Activated CD8-positive, alpha-beta memory T cell treated with anti-CD3 and anti-CD28 coated beads for 36 hours (primary cell): Measurements from ENCODE around the gene ADISSP. TPM values are rescaled to one million over a fixed set of nuclear protein-coding genes. Genes with fewer than 3 reads are reported as not detected.
"Not testable (repeated sequence)": the region's sequence is repeated elsewhere in the genome, so short reads cannot be mapped to it uniquely, and the experiment has no call there.

Source experiments
- CTCF ChIA-PET: fragments of 350-600 bp; sonication (Branson Sonifier 250); formaldehyde crosslinking; loops from one replicate; lab custom pipeline; 2021; ENCODE audit warnings: antibody characterized with exemption; lab: Charles Lee
- POLR2A ChIA-PET: fragments of 350-600 bp; sonication (Branson Sonifier 250); formaldehyde crosslinking; loops from one replicate; lab custom pipeline; 2021; ENCODE audit warnings: antibody characterized with exemption; lab: Charles Lee
- total RNA-seq, 2 experiments: library from RNA; stranded (reverse); gene quantifications; one replicate each; pipeline ENCODE4 v1.2.3, GENCODE V29; 2021

Gene ADISSP
- total RNA-seq, 2 experiments from 2014 or later = 72.3 to 72.4 TPM

DNA sequence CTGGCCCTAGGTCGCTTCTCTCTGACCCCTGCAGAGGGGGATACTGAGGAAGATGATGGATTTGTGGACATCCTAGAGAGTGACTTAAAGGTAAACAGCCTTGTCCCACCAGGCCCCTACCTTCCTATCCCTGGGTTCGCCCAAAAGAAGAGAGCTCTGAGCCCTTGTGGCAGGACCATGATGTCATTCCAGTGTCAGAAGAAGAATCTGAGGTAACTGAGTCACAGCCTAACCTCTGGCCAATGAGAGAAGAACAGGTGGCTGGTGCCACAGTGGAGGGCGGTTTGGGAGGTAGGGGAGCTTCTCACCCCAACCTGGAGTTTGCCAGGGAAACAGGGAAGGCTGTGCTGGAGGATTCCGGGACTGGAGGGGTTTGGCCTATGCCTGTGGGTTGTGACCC lies 33.7 kb upstream of the ADISSP start:
- CTCF ChIA-PET = interaction anchor here (0.9 to 1.5 kb wide), 4 partner anchors 10 to 241 kb away, joined by 3 to 6 read pairs (median 4); no protein-coding TSS in a partner anchor
- POLR2A ChIA-PET = interaction anchor here (0.6 kb wide), 2 partner anchors 8 to 44 kb away, joined by 4 to 6 read pairs; no protein-coding TSS in a partner anchor

DNA sequence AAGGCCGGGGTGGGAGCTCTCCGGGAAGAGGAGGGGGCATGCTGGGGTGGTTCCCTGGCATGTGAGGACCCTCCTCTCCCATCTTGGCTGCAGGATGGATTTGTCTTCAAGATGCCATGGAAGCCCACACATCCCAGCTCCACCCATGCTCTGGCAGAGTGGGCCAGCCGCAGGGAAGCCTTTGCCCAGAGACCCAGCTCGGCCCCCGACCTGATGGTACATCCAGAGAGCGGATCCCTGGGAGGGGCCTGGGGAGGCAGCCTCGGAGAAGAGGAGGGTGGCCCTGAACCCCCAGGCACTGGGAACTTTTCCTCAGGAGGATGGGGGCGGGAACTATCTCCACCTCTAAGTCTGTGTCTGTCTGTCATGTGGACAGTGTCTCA lies 33.3 kb upstream of the ADISSP start:
- POLR2A ChIA-PET = interaction anchor here (0.6 to 2.1 kb wide), 2 partner anchors 9 to 15 kb away, joined by 4 to 5 read pairs; no protein-coding TSS in a partner anchor
- CTCF ChIA-PET = interaction anchor here (0.9 to 1.5 kb wide), 4 partner anchors 10 to 242 kb away, joined by 3 to 6 read pairs (median 4); no protein-coding TSS in a partner anchor

DNA sequence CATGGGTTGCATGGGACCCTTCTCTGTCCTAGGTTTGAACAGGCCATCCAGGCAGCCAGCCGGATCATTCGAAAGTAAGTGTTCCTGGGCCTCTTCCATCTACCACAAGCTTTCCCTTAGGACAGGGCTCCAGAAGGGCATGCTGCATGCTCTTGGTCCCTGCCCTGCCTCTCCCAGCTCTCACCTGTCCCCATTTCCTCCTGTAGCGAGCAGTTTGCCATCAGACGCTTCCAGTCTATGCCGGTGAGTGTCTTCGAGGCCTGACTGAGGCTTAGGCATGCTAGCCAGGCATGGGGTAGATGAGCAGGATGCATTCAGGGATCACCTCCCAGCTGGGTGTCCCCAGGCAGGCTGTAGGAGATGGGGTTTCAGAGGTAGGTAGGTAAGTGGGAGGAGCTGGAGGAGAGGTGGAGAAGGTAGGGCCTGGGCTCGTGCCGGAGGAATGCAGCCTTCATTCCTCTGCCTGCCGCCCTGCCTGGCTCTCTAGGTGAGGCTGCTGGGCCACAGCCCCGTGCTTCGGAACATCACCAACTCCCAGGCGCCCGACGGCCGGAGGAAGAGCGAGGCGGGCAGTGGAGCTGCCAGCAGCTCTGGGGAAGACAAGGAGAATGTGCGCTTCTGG lies 32.8 kb upstream of the ADISSP start:
- ChIA-PET CTCF (interaction anchor here (0.6 to 1.5 kb wide), 6 partner anchors 11 to 55 kb away, joined by 3 to 12 read pairs (median 4); partner anchors contain the start of genes AP5S1 and CENPB), POLR2A (interaction anchor here (0.6 to 2.1 kb wide), 2 partner anchors 9 to 15 kb away, joined by 4 to 5 read pairs; no protein-coding TSS in a partner anchor)

GRCh38 chr20:3798908-3799248 lies 31.3 kb upstream of the ADISSP start:
- CTCF ChIA-PET = interaction anchor here (1.0 to 1.4 kb wide), 2 partner anchors 21 to 22 kb away, joined by 4 to 12 read pairs; partner anchors contain the start of gene AP5S1
- POLR2A ChIA-PET = interaction anchor here (0.5 to 2.1 kb wide), 2 partner anchors 17 to 390 kb away, joined by 3 to 5 read pairs; no protein-coding TSS in a partner anchor

- POLR2A ChIA-PET = no interaction called here
- CTCF ChIA-PET = no interaction called here
These were observed 30.8 kb upstream of the ADISSP start for GRCh38 chr20:3798373-3798768.

DNA sequence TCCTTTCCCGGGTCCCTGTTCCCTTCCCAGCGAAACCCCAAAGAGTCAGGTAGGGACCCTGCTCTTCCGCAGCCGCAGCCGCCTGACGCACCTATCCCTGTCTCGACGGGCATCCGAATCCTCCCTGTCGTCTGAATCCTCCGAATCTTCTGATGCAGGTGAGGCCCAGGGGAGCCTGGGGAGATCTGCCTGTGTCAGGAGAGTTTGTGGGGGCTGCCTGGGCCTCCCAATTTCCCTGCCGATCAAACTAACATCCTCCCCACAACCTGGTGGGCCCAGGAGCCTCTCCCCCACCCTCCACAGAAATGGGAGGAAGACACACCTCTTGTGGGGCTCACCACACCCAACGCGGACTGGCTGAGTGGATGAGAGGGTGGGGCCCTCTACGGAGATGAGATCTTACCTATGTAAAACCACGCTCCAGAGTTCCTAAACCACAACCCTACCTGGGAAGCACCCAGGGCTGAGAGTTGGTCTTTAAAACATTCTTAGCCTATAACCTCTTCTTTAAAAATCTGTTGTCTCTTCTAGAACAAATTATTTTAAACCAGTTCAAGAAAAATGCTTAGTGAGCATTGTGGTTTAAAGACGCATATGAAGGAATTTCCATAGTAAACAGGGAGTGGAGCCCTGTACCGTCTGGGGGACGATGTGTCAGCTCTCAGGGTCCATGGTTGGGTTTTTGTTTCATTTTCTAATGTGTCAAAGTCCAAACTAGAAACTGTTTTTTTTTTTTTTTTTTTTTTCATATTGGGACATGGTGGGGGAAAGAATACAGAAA lies 30.2 kb upstream of the ADISSP start:
- POLR2A ChIA-PET = interaction anchor here (1.5 kb wide), 1 partner anchor 30 kb away, joined by 6 read pairs; the partner anchor contains the start of gene ADISSP

DNA sequence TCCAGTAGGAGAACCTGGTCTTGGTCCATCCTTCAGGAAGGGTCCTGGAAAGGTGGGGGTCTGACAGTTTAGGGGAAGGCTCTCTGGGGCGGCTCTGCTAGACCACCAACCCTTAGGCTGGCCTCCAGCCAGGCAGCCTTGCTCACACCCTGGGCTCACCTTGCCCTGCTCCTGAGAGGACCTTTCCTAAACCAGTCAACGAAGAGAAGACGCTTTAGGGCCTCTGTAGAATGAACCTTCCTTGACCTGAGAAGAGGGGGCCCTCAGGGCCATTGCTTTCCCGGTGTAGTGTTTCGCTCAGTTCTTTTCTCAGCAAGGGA lies 29.6 kb upstream of the ADISSP start:
- POLR2A ChIA-PET = interaction anchor here (1.5 kb wide), 1 partner anchor 30 kb away, joined by 6 read pairs; the partner anchor contains the start of gene ADISSP
- CTCF ChIA-PET = interaction anchor here (3.2 kb wide), 1 partner anchor 23 kb away, joined by 16 read pairs; the partner anchor contains the start of gene AP5S1

More for the DNA sequence above, 30.2 kb upstream of the ADISSP start:
- CTCF ChIA-PET = no interaction called here

GRCh38 chr20:3796477-3797225 lies 29.1 kb upstream of the ADISSP start:
- CTCF ChIA-PET = interaction anchor here (1.2 to 3.2 kb wide), 4 partner anchors 11 to 29 kb away, joined by 3 to 16 read pairs (median 12); partner anchors contain the start of genes ADISSP, AP5S1 and CENPB
- POLR2A ChIA-PET = interaction anchor here (0.7 to 1.7 kb wide), 3 partner anchors 14 to 29 kb away, joined by 3 to 6 read pairs (median 6); partner anchors contain the start of gene ADISSP

- ChIA-PET CTCF (interaction anchor here (1.2 to 3.2 kb wide), 4 partner anchors 10 to 28 kb away, joined by 3 to 16 read pairs (median 12); partner anchors contain the start of genes ADISSP, AP5S1 and CENPB), POLR2A (interaction anchor here (0.7 to 1.7 kb wide), 5 partner anchors 15 to 28 kb away, joined by 3 to 7 read pairs (median 6); partner anchors contain the start of genes ADISSP and AP5S1)
These were observed 28.2 kb upstream of the ADISSP start, which contains the start of gene CDC25B for GRCh38 chr20:3795511-3796468. CDC25B (plus strand) TSS chr20:3796310; CDS start chr20:3796532, 222 bp downstream.

GRCh38 chr20:3794701-3795420 lies 27.3 kb upstream of the ADISSP start:
- ChIA-PET POLR2A (interaction anchor here (0.7 to 1.7 kb wide), 3 partner anchors 16 to 26 kb away, joined by 4 to 7 read pairs (median 6); partner anchors contain the start of gene AP5S1), CTCF (interaction anchor here (2.1 to 3.2 kb wide), 2 partner anchors 9 to 25 kb away, joined by 12 to 16 read pairs; partner anchors contain the start of genes AP5S1 and CENPB)

- POLR2A ChIA-PET = not testable (repeated sequence)
- CTCF ChIA-PET = interaction anchor here (3.2 kb wide), 1 partner anchor 26 kb away, joined by 16 read pairs; the partner anchor contains the start of gene AP5S1
These were observed 26.6 kb upstream of the ADISSP start for GRCh38 chr20:3794168-3794567.

- POLR2A ChIA-PET = interaction anchor here (0.5 to 0.6 kb wide), 2 partner anchors 22 to 109 kb away, joined by 3 read pairs; partner anchors contain the start of gene ADISSP
- CTCF ChIA-PET = interaction anchor here (1.2 to 6.1 kb wide), 3 partner anchors 16 to 31 kb away, joined by 3 to 42 read pairs (median 3); partner anchors contain the start of gene AP5S1
These were observed 21.6 kb upstream of the ADISSP start for GRCh38 chr20:3789201-3789600.

- POLR2A ChIA-PET = interaction anchor here (0.5 to 0.6 kb wide), 2 partner anchors 21 to 109 kb away, joined by 3 read pairs; partner anchors contain the start of gene ADISSP
- CTCF ChIA-PET = interaction anchor here (1.2 to 6.1 kb wide), 4 partner anchors 16 to 31 kb away, joined by 3 to 42 read pairs (median 6); partner anchors contain the start of gene AP5S1
These were observed 21.2 kb upstream of the ADISSP start for GRCh38 chr20:3788685-3789155.

- CTCF ChIA-PET = interaction anchor here (0.6 to 6.1 kb wide), 10 partner anchors 8 to 950 kb away, joined by 3 to 42 read pairs (median 8); partner anchors contain the start of genes ADISSP, AP5S1 and CDC25B
- POLR2A ChIA-PET = interaction anchor here (0.6 to 2.4 kb wide), 4 partner anchors 24 to 88 kb away, joined by 4 to 21 read pairs (median 4); partner anchors contain the start of gene AP5S1
These were observed 19.9 kb upstream of the ADISSP start for GRCh38 chr20:3787324-3788014.
